H1 (cell line): Measurements from ENCODE around the gene TBC1D30. TPM values are rescaled to one million over a fixed set of nuclear protein-coding genes. Genes with fewer than 3 reads are reported as not detected.

ENCODE experiments used
- CTCF ChIA-PET: fragments of 300-600 bp; sonication (Branson Sonifier 250); formaldehyde crosslinking; loops from one replicate; lab custom pipeline; 2021; ENCODE audit not compliant: partially characterized antibody; lab: Charles Lee
- POLR2A ChIA-PET: fragments of 300-600 bp; sonication (Branson Sonifier 250); formaldehyde crosslinking; loops from one replicate; lab custom pipeline; 2021; ENCODE audit warnings: inconsistent platforms; ENCODE audit not compliant: partially characterized antibody; lab: Charles Lee
- DNase-seq, 2 experiments: peaks; one replicate each; pipeline versions ENCODE4 v3.0.0 to v3.0.0-alpha.2; 2010 to 2022; ENCODE audit warnings: low spot score in 2 of 2, low read depth in 1 of 2, mixed read lengths in 1 of 2
- FAIRE-seq: peaks from 2 replicates; lab custom pipeline; 2011; peaks lifted over from hg19 to GRCh38; lab: Jason Lieb, UNC
- H2AFZ ChIP-seq: 2 replicates; pipeline ENCODE4 v1.8.1; 2012; ENCODE audit warnings: low read length, inconsistent platforms
- H2AK5ac ChIP-seq: 2 replicates; pipeline ENCODE4 v1.6.1; 2013; ENCODE audit warnings: low read depth, low read length
- H2BK120ac ChIP-seq: replicated peaks from 2 replicates; pipeline ENCODE3; 2013; ENCODE audit warnings: low read depth, low read length, inconsistent platforms
- H2BK12ac ChIP-seq: 2 replicates; pipeline ENCODE4 v1.6.1; 2013; ENCODE audit warnings: low read depth, low read length
- H2BK15ac ChIP-seq: 2 replicates; pipeline ENCODE4 v1.6.1; 2013; ENCODE audit warnings: low read length
- H2BK20ac ChIP-seq: 2 replicates; pipeline ENCODE4 v1.6.1; 2013; ENCODE audit warnings: low read length
- H2BK5ac ChIP-seq: 2 replicates; pipeline ENCODE4 v1.6.1; 2013; ENCODE audit warnings: low read depth, low read length
- H3K14ac ChIP-seq: 2 replicates; pipeline ENCODE4 v1.6.1; 2013; ENCODE audit warnings: inconsistent platforms; ENCODE audit not compliant: insufficient read length
- H3K18ac ChIP-seq: 2 replicates; pipeline ENCODE4 v1.6.1; 2013; ENCODE audit warnings: low read length; ENCODE audit errors: extremely low read depth
- H3K23ac ChIP-seq: 2 replicates; pipeline ENCODE4 v1.6.1; 2013; ENCODE audit warnings: inconsistent platforms; ENCODE audit not compliant: insufficient read length
- H3K23me2 ChIP-seq: 2 replicates; pipeline ENCODE4 v1.6.1; 2013; ENCODE audit warnings: low read depth, low read length
- H3K27ac ChIP-seq: 2 replicates; pipeline ENCODE4 v1.6.1; 2011; ENCODE audit warnings: low read depth, low read length, inconsistent platforms
- H3K27me3 ChIP-seq, 4 experiments: replicated peaks in 1 of 4; 1 replicate in 1 of 4; 2 replicates in 3 of 4; pipeline versions ENCODE4 v1.6.1 to v1.8.1; 2011 to 2013; ENCODE audit warnings: low read length in 3 of 4, mild to moderate bottlenecking in 3 of 4, inconsistent platforms in 2 of 4, mixed read lengths in 2 of 4, moderate library complexity in 1 of 4; ENCODE audit not compliant: control insufficient read depth in 3 of 4, insufficient read depth in 3 of 4; ENCODE audit errors: extremely low read depth in 1 of 4
- H3K36me3 ChIP-seq, 4 experiments: 2 replicates each; pipeline versions ENCODE4 v1.6.1 to v1.8.1; 2011 to 2013; ENCODE audit warnings: mild to moderate bottlenecking in 4 of 4, low read length in 3 of 4, moderate library complexity in 2 of 4, control low read depth in 1 of 4, inconsistent platforms in 1 of 4; ENCODE audit not compliant: insufficient read depth in 4 of 4, control insufficient read depth in 2 of 4
- H3K4ac ChIP-seq: replicated peaks from 2 replicates; pipeline ENCODE3; 2013; ENCODE audit warnings: low read length, low read depth, mixed read lengths, inconsistent platforms; ENCODE audit not compliant: insufficient read length
- H3K4me1 ChIP-seq, 4 experiments: replicated peaks in 1 of 4; 1 replicate in 1 of 4; 2 replicates in 3 of 4; pipeline versions ENCODE4 v1.6.1 to v1.8.1; 2011 to 2013; ENCODE audit warnings: low read length in 3 of 4, inconsistent platforms in 2 of 4, mixed read lengths in 1 of 4; ENCODE audit not compliant: insufficient read depth in 4 of 4, control insufficient read depth in 3 of 4
- H3K4me2 ChIP-seq, 2 experiments: 2 replicates each; pipeline versions ENCODE4 v1.6.1 to v1.8.1; 2011 to 2013; ENCODE audit warnings: low read depth in 2 of 2, low read length in 2 of 2, control low read depth in 1 of 2, inconsistent platforms in 1 of 2, mild to moderate bottlenecking in 1 of 2; ENCODE audit not compliant: insufficient read depth in 1 of 2
- H3K4me3 ChIP-seq, 4 experiments: fragments of 200-600, 300-600 bp in 1 of 4; sonication (generic), shearing (Covaris generic), sonication (Bioruptor Twin) in 1 of 4; 2 replicates each; pipeline versions ENCODE4 v1.5.1 to v1.8.1; 2011 to 2016; ENCODE audit warnings: low read length in 4 of 4, low read depth in 3 of 4, control low read depth in 2 of 4, inconsistent platforms in 2 of 4, mild to moderate bottlenecking in 2 of 4, mixed read lengths in 1 of 4, moderate library complexity in 1 of 4; ENCODE audit not compliant: insufficient read depth in 2 of 4; ENCODE audit errors: extremely low read depth in 1 of 4
- H3K56ac ChIP-seq: replicated peaks from 2 replicates; pipeline ENCODE3; 2013; ENCODE audit warnings: low read depth, mild to moderate bottlenecking, mixed read lengths, low read length, inconsistent platforms; ENCODE audit not compliant: insufficient read length
- H3K79me1 ChIP-seq: 2 replicates; pipeline ENCODE4 v1.6.1; 2013; ENCODE audit warnings: low read depth, low read length, control low read depth
- H3K79me2 ChIP-seq, 2 experiments: 2 replicates each; pipeline versions ENCODE4 v1.6.1 to v1.8.1; 2012 to 2013; ENCODE audit warnings: low read length in 2 of 2, mild to moderate bottlenecking in 2 of 2, inconsistent platforms in 1 of 2; ENCODE audit not compliant: insufficient read depth in 2 of 2, control insufficient read depth in 1 of 2
- H3K9ac ChIP-seq, 4 experiments: replicated peaks in 1 of 4; 1 replicate in 1 of 4; 2 replicates in 3 of 4; pipeline versions ENCODE4 v1.6.1 to v1.8.1; 2011 to 2013; ENCODE audit warnings: low read depth in 3 of 4, low read length in 3 of 4, control low read depth in 2 of 4, mild to moderate bottlenecking in 2 of 4, moderate library complexity in 2 of 4, inconsistent platforms in 1 of 4; ENCODE audit errors: extremely low read depth in 1 of 4
- H3K9me3 ChIP-seq, 2 experiments: 2 replicates each; pipeline versions ENCODE4 v1.6.1 to v1.8.1; 2012 to 2013; ENCODE audit warnings: mild to moderate bottlenecking in 2 of 2, moderate library complexity in 2 of 2, control low read depth in 1 of 2, inconsistent platforms in 1 of 2, low read depth in 1 of 2, low read length in 1 of 2, mixed read lengths in 1 of 2; ENCODE audit not compliant: insufficient read depth in 2 of 2
- H4K20me1 ChIP-seq, 2 experiments: replicated peaks in 1 of 2; 2 replicates each; pipeline versions ENCODE3 to v1.8.1; 2011 to 2013; ENCODE audit warnings: inconsistent platforms in 2 of 2, low read length in 2 of 2, mild to moderate bottlenecking in 1 of 2; ENCODE audit not compliant: insufficient read depth in 2 of 2, control insufficient read depth in 1 of 2
- H4K5ac ChIP-seq: 2 replicates; pipeline ENCODE4 v1.6.1; 2013; ENCODE audit warnings: low read length, low read depth, mixed read lengths, inconsistent platforms; ENCODE audit not compliant: insufficient read length
- H4K8ac ChIP-seq: 2 replicates; pipeline ENCODE4 v1.8.0; 2013; ENCODE audit warnings: mild to moderate bottlenecking, moderate library complexity, low read length, inconsistent platforms; ENCODE audit not compliant: insufficient read depth; ENCODE audit errors: extremely low read depth
- H4K91ac ChIP-seq: replicated peaks from 2 replicates; pipeline ENCODE3; 2013; ENCODE audit warnings: low read length, mixed read lengths, inconsistent platforms; ENCODE audit not compliant: insufficient read length
- ATF2 ChIP-seq: IDR thresholded peaks from 2 replicates; pipeline ENCODE4 v1.6.1; 2012; ENCODE audit warnings: low read length, inconsistent platforms
- CTBP2 ChIP-seq: IDR thresholded peaks from 2 replicates; pipeline ENCODE4 v1.7.0; 2011; ENCODE audit warnings: borderline replicate concordance, mild to moderate bottlenecking, moderate library complexity, mixed read lengths, low read length; ENCODE audit not compliant: insufficient read depth, insufficient read length
- FOSL1 ChIP-seq: IDR thresholded peaks from 2 replicates; pipeline ENCODE4 v1.6.1; 2011; ENCODE audit warnings: mild to moderate bottlenecking, low read depth, low read length, moderate library complexity; ENCODE audit not compliant: insufficient read depth
- JUN ChIP-seq: IDR thresholded peaks from 2 replicates; pipeline ENCODE4 v1.6.1; 2011; ENCODE audit warnings: low read depth, mild to moderate bottlenecking, improper control_type of control experiment, low read length
- JUND ChIP-seq: IDR thresholded peaks from 2 replicates; pipeline ENCODE4 v1.6.1; 2011; ENCODE audit warnings: mild to moderate bottlenecking, improper control_type of control experiment, low read length
- KDM5A ChIP-seq: fragments of 200-600 bp; IDR thresholded peaks from 2 replicates; pipeline ENCODE4 v1.7.1; 2012; ENCODE audit warnings: mild to moderate bottlenecking, low read length, inconsistent platforms, mixed read lengths
- POLR2A ChIP-seq, 2 experiments: IDR thresholded peaks; 1 replicate in 1 of 2; 2 replicates in 1 of 2; pipeline ENCODE4 v1.6.1; 2011; ENCODE audit warnings: low read depth in 2 of 2, low read length in 2 of 2, mild to moderate bottlenecking in 2 of 2; ENCODE audit errors: control extremely low read depth in 1 of 2
- RXRA ChIP-seq: IDR thresholded peaks from 2 replicates; pipeline ENCODE4 v1.6.1; 2011; ENCODE audit warnings: low read depth, mild to moderate bottlenecking, low read length, moderate library complexity; ENCODE audit not compliant: insufficient read depth
- SIN3A ChIP-seq, 2 experiments: IDR thresholded peaks in 1 of 2; conservative IDR thresholded peaks in 1 of 2; 2 replicates each; pipeline ENCODE4 v1.6.1; 2011 to 2012; ENCODE audit warnings: low read length in 2 of 2, improper control_type of control experiment in 1 of 2, low read depth in 1 of 2, mild to moderate bottlenecking in 1 of 2
- SP2 ChIP-seq: IDR thresholded peaks from 2 replicates; pipeline ENCODE4 v1.6.1; 2012; ENCODE audit warnings: mild to moderate bottlenecking, low read length, inconsistent platforms
- WGBS, 2 experiments: shearing (Covaris generic) in 1 of 2; methylation state at CpG; one replicate each; pipeline versions ENCODE4 v1.1.6 to v1.1.7; 2013 to 2015; ENCODE audit warnings: low lambda C conversion rate in 2 of 2, mixed read lengths in 2 of 2, inconsistent platforms in 1 of 2, low coverage in 1 of 2, missing lambda C conversion rate in 1 of 2; ENCODE audit not compliant: insufficient replicate concordance in 2 of 2, insufficient coverage in 1 of 2, insufficient read length in 1 of 2; ENCODE audit errors: extremely low coverage in 1 of 2, missing lambda C conversion rate in 1 of 2; 5-methylcytosine and 5-hydroxymethylcytosine counted together
- polyA plus RNA-seq, 7 experiments: library from polyadenylated mRNA; depleted of rRNA in 3 of 7; stranded (reverse) in 5 of 7; unstranded in 2 of 7; fragments of >200 nt in 5 of 7; fragments of 200-250 nt in 2 of 7; gene quantifications; 1 replicate in 5 of 7; 2 replicates in 1 of 7; 4 replicates in 1 of 7; pipeline versions ENCODE4 v1.2.1 to v1.2.3, GENCODE V29; 2011 to 2013; ENCODE audit warnings: missing spikeins in 2 of 7, mixed read lengths in 2 of 7
- total RNA-seq: library from RNA; stranded (reverse); fragmentation: NEBNext Ultra II Directional; extraction: Animal tissue kit (Norgen Biotek cat#: 25700); gene quantifications from 2 replicates; pipeline ENCODE4 v1.2.1, GENCODE V29; 2021

Gene TBC1D30
- total and polyA plus RNA-seq, 2 of the 8 experiments (the other 6 are each of a cell fraction or from before 2014, with no cell fraction given) = 2.8 to 5.5 TPM

- H3K79me2 ChIP-seq = no peaks in the 10 kb centered on the region
- TF ChIP-seq JUN (no peak), CTBP2 (no peak), KDM5A (no peak), RXRA (no peak), POLR2A (IDR thresholded peaks at IDR 0.05; ENCODE audit: control extremely low read depth in 1 of 2, low read depth in 2 of 2, low read length in 2 of 2) (no peak), ATF2 (no peak), SP2 (no peak), JUND (no peak), FOSL1 (no peak), SIN3A (conservative IDR thresholded peaks at IDR 0.05 in 1 of 2, IDR thresholded peaks at IDR 0.05 in 1 of 2; ENCODE audit: low read depth in 1 of 2, low read length in 2 of 2) (no peak)
- DNase-seq = no peak
- H3K56ac ChIP-seq = no peak overlapping the region
- H2BK120ac ChIP-seq = no peak overlapping the region
- no peak overlapping the region for H2BK15ac ChIP-seq
- H4K8ac ChIP-seq = no peak overlapping the region
- H3K36me3 ChIP-seq = no peaks in the 10 kb centered on the region
- H2AK5ac ChIP-seq = no peak overlapping the region
- 82% methylated on average over 4 of the region's 4 CpGs; no CpG with 5 or more reads in 1 of the 2 experiments for WGBS, 2 experiments
- CTCF ChIA-PET = interaction anchor here (0.7 to 2.0 kb wide), 5 partner anchors 34 to 52 kb away, joined by 3 to 10 read pairs (median 3); no protein-coding TSS in a partner anchor
- no peak overlapping the region for H3K9ac ChIP-seq
- peaks cover 0 to 3% of the 10 kb centered on the region in 2 experiments; a peak in 1 of 4 replicates for H3K9me3 ChIP-seq
- H3K4me1 ChIP-seq = no peaks in the 10 kb centered on the region
- POLR2A ChIA-PET = no interaction called here
- H3K4me2 ChIP-seq = no peak overlapping the region
- H3K4me3 ChIP-seq = no peak overlapping the region
- H2AFZ ChIP-seq = no peak overlapping the region
- no peaks in the 10 kb centered on the region for H3K27me3 ChIP-seq
- no peak for FAIRE-seq
- no peaks in the 10 kb centered on the region for H4K20me1 ChIP-seq
- no peak overlapping the region for H3K18ac ChIP-seq
- H4K5ac ChIP-seq = no peak overlapping the region
- no peak overlapping the region for H3K27ac ChIP-seq
- no peaks in the 10 kb centered on the region for H3K79me1 ChIP-seq
- H2BK12ac ChIP-seq = no peak overlapping the region
- no peaks in the 10 kb centered on the region for H3K23me2 ChIP-seq
- no peak overlapping the region for H3K23ac ChIP-seq
- no peak overlapping the region for H4K91ac ChIP-seq
- H2BK20ac ChIP-seq = no peak overlapping the region
- no peak overlapping the region for H3K4ac ChIP-seq
- H2BK5ac ChIP-seq = no peak overlapping the region
- H3K14ac ChIP-seq = no peak overlapping the region
These were observed 11.5 kb downstream of the TBC1D30 start for GRCh38 chr12:64835901-64836300.
